HG03565 (cell line): ENCODE measurements around the gene CNNM3.

ENCODE experiments used
- ATAC-seq: cut with Tn5 transposase; IDR thresholded peaks from one replicate; pipeline ENCODE4 v1.9.1; 2021; ENCODE audit warnings: mild to moderate bottlenecking, moderate library complexity; ENCODE audit not compliant: unreplicated experiment

CNNM3 gene

DNA sequence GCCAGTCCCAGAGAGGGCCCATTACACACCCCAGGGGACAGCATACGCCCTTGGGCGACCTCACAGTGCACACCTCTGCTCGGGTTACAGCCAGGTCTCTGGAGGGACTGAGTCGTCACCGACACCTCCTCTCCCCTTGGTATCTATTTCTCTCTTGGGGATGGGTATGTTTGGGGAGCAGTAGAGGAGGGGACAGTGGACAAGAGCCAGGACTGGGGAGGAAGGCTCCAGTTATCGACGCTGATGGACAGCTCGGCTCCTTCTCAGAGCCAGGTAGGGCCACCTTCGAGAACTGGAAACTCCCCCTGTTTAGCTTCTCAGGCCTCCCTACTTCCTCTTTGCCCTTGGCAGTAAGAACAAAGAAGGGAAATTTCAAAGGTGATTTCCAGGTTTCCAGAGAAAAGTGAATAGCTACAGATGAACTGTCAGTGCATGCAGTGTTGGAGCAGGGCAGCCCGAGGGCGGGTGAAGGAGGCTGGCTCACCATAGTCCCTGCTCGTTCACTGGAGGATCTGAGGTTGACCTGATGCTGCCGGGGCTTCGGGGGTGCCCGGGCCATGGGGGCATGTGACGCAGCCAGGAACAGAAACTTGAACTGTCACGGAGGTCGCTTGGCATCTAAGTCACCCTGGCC is 58.2 kb downstream of the CNNM3 start:
- no peak for ATAC-seq

DNA sequence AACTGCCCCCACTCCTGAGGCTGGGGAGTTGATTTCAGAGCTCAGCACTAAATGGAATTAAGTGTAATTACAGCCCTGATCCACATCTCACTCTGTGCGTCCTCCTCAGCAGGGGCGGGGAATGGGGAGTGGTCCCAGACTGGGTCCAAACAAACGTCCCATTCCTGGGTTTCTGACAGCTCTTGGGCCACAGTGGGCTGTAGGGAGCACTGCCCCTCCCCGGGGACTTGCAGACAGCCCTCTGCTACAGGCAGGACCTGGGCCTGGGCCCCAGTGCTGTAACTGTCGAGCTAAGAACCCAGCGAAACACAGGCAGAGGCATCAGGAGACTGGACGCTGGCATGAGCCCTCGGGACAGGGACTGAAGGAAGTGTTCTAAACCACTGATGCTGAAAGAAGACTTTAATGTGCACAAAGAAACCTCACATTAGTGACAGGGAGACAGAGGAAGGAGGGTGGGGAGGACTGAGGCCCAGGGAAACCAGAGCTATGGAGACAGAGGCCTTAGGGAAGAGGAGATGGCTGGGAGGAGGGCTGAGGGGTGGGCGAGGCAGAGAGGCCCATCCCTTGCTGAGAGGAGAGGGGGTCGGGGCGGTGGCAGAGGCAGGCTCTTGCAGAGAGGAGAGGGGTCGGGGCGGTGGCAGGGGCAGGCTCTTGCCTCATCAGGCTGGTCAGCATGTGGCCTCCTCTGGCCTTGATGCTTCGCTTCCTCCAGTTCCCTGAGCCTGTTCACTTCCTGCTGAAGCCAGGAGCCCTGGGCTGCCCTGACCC is 59.6 kb downstream of the CNNM3 start:
- no peak for ATAC-seq

DNA sequence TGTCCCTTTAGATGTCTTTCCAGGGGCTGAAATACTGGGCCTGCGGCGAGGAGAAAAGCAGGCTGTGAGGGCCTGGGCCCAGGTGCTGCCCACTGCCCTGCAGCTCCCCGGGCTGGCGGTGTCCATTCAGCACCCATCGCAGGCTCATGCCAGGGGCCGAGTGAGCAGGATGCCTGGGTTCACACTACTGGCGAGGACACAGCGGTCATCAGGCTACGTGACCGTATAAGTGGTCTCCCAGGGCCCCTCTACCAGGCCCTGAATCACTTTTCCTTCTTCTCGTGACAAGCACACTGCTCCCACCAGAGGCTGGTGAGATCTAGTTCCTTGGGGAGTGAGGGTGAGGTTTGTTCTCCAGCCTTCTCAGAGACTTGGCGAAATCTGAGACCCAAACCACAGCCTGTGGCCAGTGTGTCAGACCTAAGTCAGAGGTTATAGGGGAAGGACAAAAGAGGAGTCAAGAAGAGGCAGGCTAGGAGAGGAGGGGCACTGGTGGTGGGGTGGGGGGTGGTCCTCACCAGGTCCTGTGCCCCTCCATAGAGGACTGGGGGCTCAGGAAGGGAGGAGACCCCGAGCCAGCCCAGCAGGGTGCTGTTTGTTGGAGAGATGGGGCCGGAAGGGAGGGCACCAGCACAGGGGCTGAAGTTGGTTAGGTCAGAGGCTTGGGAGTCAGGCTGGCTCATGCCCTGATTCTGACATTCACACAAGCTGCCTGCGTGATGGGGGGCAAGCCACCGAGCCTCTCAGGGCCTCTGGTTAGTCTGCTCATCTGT is 60.4 kb downstream of the CNNM3 start:
- no peak for ATAC-seq

DNA sequence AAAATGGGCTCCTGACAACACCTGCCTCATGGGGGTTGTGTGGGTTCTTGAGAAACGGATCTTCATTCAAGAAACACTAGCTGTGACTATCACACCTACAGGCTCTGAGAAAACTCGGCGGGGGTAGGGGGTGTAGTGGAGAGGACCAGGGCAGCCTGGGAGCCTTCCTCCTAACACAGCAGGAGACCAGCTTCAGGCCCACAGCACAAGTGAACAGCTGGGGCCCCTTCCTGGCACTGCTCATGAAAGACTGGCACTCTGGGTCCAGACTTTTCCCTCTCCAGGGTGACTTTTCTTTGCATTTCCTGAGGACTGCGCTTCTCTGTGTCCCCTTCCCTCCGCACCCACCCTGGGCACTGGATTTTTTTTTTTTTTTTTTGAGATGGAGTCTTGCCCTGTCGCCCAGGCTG is 61.0 kb downstream of the CNNM3 start:
- no peak for ATAC-seq

DNA sequence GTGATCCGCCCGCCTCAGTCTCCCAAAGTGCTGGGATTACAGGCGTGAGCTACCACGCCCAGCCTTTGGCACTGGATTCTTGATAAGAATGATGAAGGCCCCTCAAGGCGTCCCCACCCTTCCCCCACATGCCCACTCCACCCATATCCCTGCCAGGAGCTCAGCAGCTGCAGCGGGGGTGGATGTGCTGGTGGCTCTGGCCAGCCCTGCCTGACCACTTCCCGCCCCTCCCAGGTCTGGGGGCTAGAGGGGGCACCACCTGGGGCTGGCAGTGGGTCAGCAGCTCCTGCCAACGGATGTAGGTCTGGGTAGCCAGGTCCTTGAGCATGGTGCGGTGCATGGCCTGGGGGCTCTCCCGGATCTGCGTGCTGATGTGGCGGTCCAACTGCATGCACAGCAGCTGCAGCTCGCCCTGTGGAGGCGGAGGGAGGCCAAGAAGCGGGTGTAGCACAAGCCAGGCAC is 61.6 kb downstream of the CNNM3 start:
- ATAC-seq = no peak

DNA sequence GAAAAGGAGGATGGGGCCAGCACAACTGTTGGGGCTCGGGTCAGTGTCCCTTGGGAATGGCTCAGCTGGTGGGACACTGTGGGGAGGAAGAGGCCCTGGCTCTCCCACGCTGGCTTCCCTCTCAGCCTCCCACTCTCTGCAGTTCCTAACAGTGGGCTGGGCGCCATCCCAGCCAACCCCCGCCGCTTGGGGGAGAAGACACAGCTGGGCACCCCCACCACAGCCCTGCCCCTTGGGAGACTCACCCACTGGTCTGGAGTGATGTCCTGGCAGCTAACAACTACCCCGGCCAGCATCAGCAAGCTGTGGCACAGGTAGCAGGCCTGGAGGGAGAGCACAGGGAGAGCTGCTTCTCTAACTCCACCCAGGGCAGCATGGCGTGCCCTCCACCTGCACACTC is 62.1 kb downstream of the CNNM3 start:
- ATAC-seq = no peak

DNA sequence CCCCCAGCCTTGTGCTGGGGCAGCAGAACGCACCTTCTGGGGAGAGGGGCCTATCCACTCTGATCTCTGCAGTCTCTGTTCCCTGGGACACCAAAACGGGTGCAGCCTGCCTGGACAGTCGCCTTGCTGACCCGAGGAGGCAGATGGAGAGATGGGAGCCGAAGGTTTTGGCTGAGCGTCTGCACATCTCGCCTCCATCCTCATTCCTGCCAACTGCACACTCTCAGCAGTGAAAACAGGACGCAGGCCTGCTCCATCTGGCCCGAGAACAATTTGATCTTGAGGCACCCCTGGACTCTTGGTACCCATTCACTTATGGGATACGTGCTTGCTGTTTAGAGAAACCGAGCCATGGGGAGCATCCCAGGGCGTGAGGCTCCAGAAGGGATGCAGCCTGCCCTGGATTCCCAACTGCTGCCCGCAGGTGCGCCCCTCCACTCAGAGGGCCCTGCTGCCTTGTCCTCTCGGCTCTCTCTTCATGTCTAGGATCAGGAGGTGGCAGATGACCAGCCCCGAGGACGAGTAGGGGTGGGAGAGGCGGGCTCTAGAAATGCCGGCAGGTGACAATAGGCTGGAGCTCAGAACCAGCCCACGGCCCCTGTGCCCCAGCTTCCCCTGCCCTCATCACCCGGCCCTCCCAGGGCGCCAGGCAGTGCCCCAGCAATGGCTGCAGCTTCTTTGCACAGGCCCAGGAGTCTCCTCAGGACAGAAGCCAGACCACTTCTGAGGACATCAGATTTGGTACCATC is 62.9 kb downstream of the CNNM3 start:
- ATAC-seq = no peak

DNA sequence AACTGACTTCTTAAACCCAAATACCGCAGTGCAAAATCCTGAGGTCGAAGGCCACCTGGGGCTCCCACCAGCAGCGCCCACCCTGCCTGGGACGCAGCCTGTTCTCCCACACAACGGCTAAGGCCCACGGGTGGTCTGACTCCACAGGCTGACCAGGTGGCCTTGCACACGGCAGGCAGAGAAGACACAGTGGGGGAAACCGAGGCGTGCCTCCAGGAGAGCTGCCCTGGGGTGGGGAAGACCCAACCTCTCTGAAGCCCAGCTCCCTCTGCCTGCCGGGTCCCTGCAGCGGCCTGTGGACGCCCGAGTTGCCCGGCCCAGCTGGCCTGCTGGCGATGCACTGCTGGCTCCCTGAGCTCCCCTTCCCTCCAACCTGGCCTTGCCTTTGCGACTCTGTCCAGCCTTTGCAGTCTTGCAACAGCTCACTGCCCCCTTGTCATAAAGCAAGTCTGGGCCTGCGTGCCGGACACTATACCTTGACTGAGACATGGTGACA is 63.5 kb downstream of the CNNM3 start:
- ATAC-seq = no peak

DNA sequence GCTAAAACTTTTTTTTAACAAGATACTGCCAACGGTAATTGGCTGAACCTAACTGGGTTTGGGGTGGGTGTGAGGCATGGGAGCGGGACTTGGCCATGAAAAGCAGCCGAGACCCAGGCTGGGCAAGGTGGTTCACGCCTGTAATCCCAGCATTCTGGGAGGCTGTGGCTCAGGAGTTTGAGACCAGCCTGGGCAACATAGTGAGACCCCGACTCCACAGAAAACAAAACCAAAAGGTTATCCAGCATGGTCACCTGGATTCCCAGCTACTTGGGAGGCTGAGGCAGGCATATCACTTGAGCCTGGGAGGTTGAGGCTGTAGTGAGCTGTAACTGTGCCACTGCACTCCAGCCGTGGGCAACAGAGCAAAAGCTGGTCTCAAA is 64.8 kb downstream of the CNNM3 start:
- ATAC-seq = no peak

DNA sequence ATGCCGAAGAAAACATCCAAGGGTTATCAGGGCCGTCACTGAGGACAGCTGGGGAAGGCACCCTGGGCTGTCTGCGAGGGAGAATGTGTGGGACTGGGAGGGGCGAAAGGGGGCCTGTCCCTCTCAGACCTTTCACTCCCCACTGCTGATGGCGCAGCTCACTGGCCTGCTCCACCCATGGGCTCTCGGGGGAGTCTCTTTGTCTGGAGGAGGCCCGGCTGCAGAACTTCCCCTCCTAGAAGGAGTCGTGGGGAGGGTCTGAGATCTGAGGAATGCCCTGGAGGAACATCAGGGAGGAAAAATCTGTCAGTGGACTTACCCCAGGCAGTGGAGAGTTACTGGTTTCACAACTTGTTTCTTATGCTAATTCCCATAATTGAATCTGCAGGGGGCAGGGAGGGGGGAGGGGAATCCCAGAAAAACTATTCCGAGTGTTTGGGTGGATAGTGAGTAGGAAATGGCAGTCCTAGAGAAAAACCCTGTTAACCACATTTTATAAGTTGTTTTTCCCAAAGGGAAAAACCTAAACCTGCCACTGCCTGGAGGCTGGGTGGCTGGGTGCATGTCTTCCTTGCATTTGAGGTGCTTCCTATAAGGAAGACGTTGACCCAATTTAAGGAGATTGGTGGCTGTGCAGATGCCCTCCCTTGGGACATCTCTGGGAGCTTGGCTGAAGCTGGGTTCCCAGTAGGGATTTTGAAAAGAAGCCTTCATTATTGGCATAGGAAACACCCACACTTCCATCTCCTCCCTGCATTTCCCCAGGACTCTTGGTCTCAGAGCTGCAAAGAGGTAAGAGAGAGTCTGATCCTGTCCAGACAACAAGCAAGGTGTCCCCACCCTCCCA is 65.5 kb downstream of the CNNM3 start:
- no peak for ATAC-seq

DNA sequence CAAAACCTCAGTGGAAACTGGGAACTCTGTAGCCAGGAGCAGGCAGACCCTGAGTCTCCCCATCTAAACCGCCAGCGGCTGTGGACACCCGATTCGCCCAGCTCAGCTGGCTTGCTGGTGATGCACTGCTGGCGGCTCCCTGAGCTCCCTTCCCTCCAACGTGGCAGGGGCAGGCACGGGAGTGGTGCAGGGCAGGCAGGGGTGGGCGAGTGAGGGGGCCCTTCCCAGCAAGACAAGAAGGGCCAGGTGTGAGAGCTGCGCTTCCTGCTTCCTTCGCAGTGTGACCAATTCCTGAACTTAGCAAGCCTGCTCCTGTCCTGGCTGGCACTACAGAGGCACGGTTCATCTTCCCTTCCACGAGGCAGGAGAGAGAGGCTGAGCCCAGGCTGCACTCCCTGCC is 66.2 kb downstream of the CNNM3 start:
- ATAC-seq = no peak

DNA sequence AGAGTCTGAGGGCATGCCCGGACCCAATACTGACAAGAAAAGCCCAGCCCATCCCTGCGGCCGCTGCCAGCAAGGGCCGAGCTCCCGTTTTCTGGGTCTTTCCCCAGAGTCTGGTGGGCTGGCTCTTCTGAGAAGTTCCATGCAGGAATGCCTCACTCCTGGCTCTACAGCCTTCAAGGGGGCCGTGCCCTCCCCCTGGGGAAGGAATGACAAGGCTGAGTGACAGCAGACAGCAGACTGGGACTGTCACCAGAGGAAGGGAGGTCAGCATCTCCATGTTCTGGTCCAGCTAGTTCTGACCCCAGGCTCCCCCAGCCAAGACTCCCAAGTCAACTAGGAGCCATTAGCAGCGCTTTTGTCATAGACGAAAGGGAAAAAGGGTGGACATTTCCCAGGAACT is 66.8 kb downstream of the CNNM3 start:
- no peak for ATAC-seq

DNA sequence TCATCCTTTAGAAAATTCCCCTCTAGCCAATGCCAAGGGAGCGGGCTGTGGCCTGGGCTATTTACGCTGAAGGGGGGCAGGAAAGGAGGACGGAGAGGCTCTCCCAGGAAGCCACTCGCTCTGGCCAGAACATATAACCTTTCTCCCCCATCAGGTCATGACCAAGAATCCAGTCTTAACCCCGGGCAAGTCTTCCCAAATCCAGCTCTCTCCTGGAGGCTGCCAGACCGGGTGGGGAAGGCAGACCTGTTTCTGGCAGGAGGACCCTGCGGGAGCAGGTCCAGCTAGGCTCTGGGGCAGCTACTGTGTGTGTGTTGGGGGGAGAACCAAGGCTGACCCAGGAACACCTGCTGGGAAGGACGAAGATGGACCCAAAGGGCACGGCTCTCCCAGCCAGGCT is 67.2 kb downstream of the CNNM3 start:
- ATAC-seq = no peak
